ENCODE measurements around the gene FAM83E.

GRCh38 chr19:48606463-48607358, 8.2 kb downstream of the FAM83E start, which contains the start of gene SPACA4:
- no peak for TF ChIP-seq POLR2A (IDR thresholded peaks at IDR 0.05; ENCODE audit: low read depth, low read length)
- no peak for TF ChIP-seq POLR2AphosphoS5 (IDR thresholded peaks at IDR 0.05; ENCODE audit: low read depth, low read length)
- TF ChIP-seq TAF1 (IDR thresholded peaks at IDR 0.05; ENCODE audit: borderline replicate concordance, low read depth, low read length): no peak

All from GM12892 (cell line).